K562 (cell line): ENCODE data around the gene ATG7. TPM values are rescaled to one million over a fixed set of nuclear protein-coding genes. Genes with fewer than 3 reads are reported as not detected.

Experiments used
- ATAC-seq: fragments of 200-7000 bp; cut with Tn5 transposase; 3 replicates; pipeline ENCODE4 v1.9.1; 2020; ENCODE audit warnings: moderate library complexity
- BruUV-seq: library from RNA; stranded (reverse); fragments of 400-500 nt; replicated peaks from 2 replicates; lab custom pipeline; 2021; lab: Mats Ljungman, UMichigan
- CTCF ChIA-PET: fragments of 300-600 bp; formaldehyde crosslinking; extraction: SDS; loops from one replicate; lab custom pipeline; 2021; ENCODE audit warnings: low intra/inter-chr PET ratio; lab: Yijun Ruan, JAX
- POLR2A ChIA-PET: fragments of 300-600, 350-650 bp; sonication (Branson Sonifier 250); formaldehyde crosslinking; extraction: SDS; loops from one replicate; lab custom pipeline; 2021; ENCODE audit warnings: antibody characterized with exemption, inconsistent platforms; lab: Yijun Ruan, JAX
- DNase-seq, 4 experiments: peaks; one replicate each; pipeline versions ENCODE4 v3.0.0 to v3.0.0-alpha.2; 2011 to 2018; ENCODE audit warnings: low spot score in 3 of 4, mixed read lengths in 3 of 4; ENCODE audit errors: extremely low read depth in 1 of 4
- FAIRE-seq: peaks from 2 replicates; lab custom pipeline; 2011; peaks lifted over from hg19 to GRCh38; lab: Jason Lieb, UNC
- H2AFZ ChIP-seq: 2 replicates; pipeline ENCODE4 v1.6.0; 2011; ENCODE audit warnings: low read depth, low read length, control low read depth, inconsistent platforms
- H3K27ac ChIP-seq: fragments of 200-600 bp; 3 replicates; pipeline ENCODE4 v1.8.0; 2011; ENCODE audit warnings: low read depth, mild to moderate bottlenecking, control low read depth, inconsistent platforms, low read length, moderate library complexity, mixed read lengths; ENCODE audit errors: extremely low read depth
- H3K27me3 ChIP-seq, 2 experiments: fragments of 300-600 bp in 1 of 2; 2 replicates in 1 of 2; 3 replicates in 1 of 2; pipeline versions ENCODE4 v1.6.0 to v1.8.0; 2011; ENCODE audit warnings: inconsistent platforms in 2 of 2, low read length in 2 of 2, mild to moderate bottlenecking in 1 of 2, mixed read lengths in 1 of 2, moderate library complexity in 1 of 2; ENCODE audit not compliant: control insufficient read depth in 2 of 2, insufficient read depth in 2 of 2
- H3K36me3 ChIP-seq: fragments of 300-600 bp; 3 replicates; pipeline ENCODE4 v1.8.0; 2011; ENCODE audit warnings: mild to moderate bottlenecking, low read length, inconsistent platforms; ENCODE audit not compliant: control insufficient read depth, insufficient read depth
- H3K4me1 ChIP-seq, 2 experiments: fragments of 200-600 bp in 1 of 2; replicated peaks in 1 of 2; 2 replicates in 1 of 2; 3 replicates in 1 of 2; pipeline versions ENCODE4 v1.5.1 to v1.8.0; 2011; ENCODE audit warnings: inconsistent platforms in 2 of 2, low read length in 2 of 2, mild to moderate bottlenecking in 1 of 2, mixed read lengths in 1 of 2, moderate library complexity in 1 of 2; ENCODE audit not compliant: control insufficient read depth in 2 of 2, insufficient read depth in 2 of 2
- H3K4me2 ChIP-seq: 2 replicates; pipeline ENCODE4 v1.6.1; 2011; ENCODE audit warnings: low read length, control low read depth, inconsistent platforms, mixed read lengths; ENCODE audit not compliant: insufficient read depth
- H3K4me3 ChIP-seq: fragments of 200-600 bp; sonication (generic), shearing (Covaris generic); 2 replicates; pipeline ENCODE4 v1.5.1; 2016; ENCODE audit warnings: control low read depth, inconsistent platforms
- H3K79me2 ChIP-seq: fragments of 200-600 bp; 3 replicates; pipeline ENCODE4 v1.8.0; 2011; ENCODE audit warnings: low read length, inconsistent platforms; ENCODE audit not compliant: control insufficient read depth, insufficient read depth
- H3K9ac ChIP-seq, 2 experiments: 2 replicates each; pipeline versions ENCODE4 v1.6.0 to v1.6.1; 2011; ENCODE audit warnings: low read depth in 2 of 2, low read length in 2 of 2, control low read depth in 1 of 2, inconsistent platforms in 1 of 2, mild to moderate bottlenecking in 1 of 2, mixed read lengths in 1 of 2; ENCODE audit not compliant: insufficient read depth in 1 of 2
- H3K9me1 ChIP-seq: one replicate; pipeline ENCODE4 v1.6.0; 2011; ENCODE audit warnings: inconsistent platforms, mild to moderate bottlenecking, low read length, moderate library complexity; ENCODE audit not compliant: control insufficient read depth, insufficient read depth
- H3K9me3 ChIP-seq: replicated peaks from 2 replicates; pipeline ENCODE4 v1.5.1; 2011; ENCODE audit warnings: low read depth, low read length, inconsistent platforms; ENCODE audit not compliant: control insufficient read depth, insufficient read depth
- H4K20me1 ChIP-seq: replicated peaks from 2 replicates; pipeline ENCODE4 v1.6.1; 2011; ENCODE audit warnings: low read length, inconsistent platforms, mixed read lengths; ENCODE audit not compliant: control insufficient read depth, insufficient read depth
- BDP1 ChIP-seq: IDR thresholded peaks from 3 replicates; pipeline ENCODE4 v1.6.1; 2011; ENCODE audit not compliant: insufficient read length, insufficient read depth
- BRF1 ChIP-seq: IDR thresholded peaks from 3 replicates; pipeline ENCODE4 v1.6.1; 2011; ENCODE audit warnings: borderline replicate concordance, mild to moderate bottlenecking; ENCODE audit not compliant: insufficient read length; ENCODE audit errors: extremely low read depth
- HNRNPH1 ChIP-seq: fragments of 200-400 bp; formaldehyde crosslinking; optimal IDR thresholded peaks from 2 replicates; pipeline ENCODE3; 2017; ENCODE audit warnings: low read depth, mild to moderate bottlenecking, low read length, moderate library complexity
- KDM1A ChIP-seq, 2 experiments: fragments of 450-650 bp; IDR thresholded peaks; 2 replicates each; pipeline ENCODE4 v1.6.1; 2016; ENCODE audit warnings: mild to moderate bottlenecking in 2 of 2
- PURB ChIP-seq: sonication (generic); formaldehyde crosslinking; IDR thresholded peaks from 2 replicates; pipeline ENCODE4 v1.9.0; 2021; ENCODE audit warnings: low read depth, mild to moderate bottlenecking, missing genetic modification reagents
- PYGO2 ChIP-seq: fragments of 450-650 bp; IDR thresholded peaks from 2 replicates; pipeline ENCODE4 v1.6.1; 2016; ENCODE audit warnings: mild to moderate bottlenecking, missing genetic modification characterization, moderate library complexity, missing compliant biosample characterization
- TOE1 ChIP-seq, 2 experiments: fragments of 450-650 bp in 1 of 2; sonication (generic) in 1 of 2; formaldehyde crosslinking in 1 of 2; IDR thresholded peaks; 2 replicates each; pipeline versions ENCODE4 v1.7.1 to v1.8.0; 2016 to 2022; ENCODE audit warnings: borderline replicate concordance in 2 of 2, mild to moderate bottlenecking in 2 of 2, antibody characterized with exemption in 1 of 2, inconsistent platforms in 1 of 2, low read depth in 1 of 2, missing genetic modification reagents in 1 of 2, moderate library complexity in 1 of 2
- WGBS: fragments of 100-300 bp; shearing (Covaris generic); methylation state at CpG from one replicate; pipeline ENCODE4 v1.1.6; 2016; ENCODE audit warnings: low coverage, mixed read lengths; ENCODE audit not compliant: insufficient coverage; ENCODE audit errors: missing lambda C conversion rate; 5-methylcytosine and 5-hydroxymethylcytosine counted together
- in situ Hi-C: fragments of 300-500 bp; cut with MboI; formaldehyde crosslinking; loops from 4 replicates; pipeline ENCODE4 v1.15.0; 2018; ENCODE audit warnings: inconsistent platforms, mixed read lengths
- intact Hi-C: fragments of 100-400 bp; cut with micrococcal nuclease; formaldehyde crosslinking; loops from 2 replicates; pipeline ENCODE4 v1.14.2; 2022
- polyA plus RNA-seq, 8 experiments: library from polyadenylated mRNA; depleted of rRNA in 4 of 8; stranded (reverse) in 5 of 8; unstranded in 3 of 8; fragments of >200 nt; fragmentation: Nextera tagmentation in 2 of 8; fragmentation: Illumina TruSeq in 1 of 8; extraction: Ambion mirVana in 2 of 8; extraction: Trizol in 1 of 8; gene quantifications; 2 replicates each; pipeline versions ENCODE4 v1.2.1 to v1.2.3, GENCODE V29; 2011 to 2014; ENCODE audit warnings: inconsistent platforms in 1 of 8, missing spikeins in 1 of 8
- total RNA-seq, 7 experiments: library from RNA; depleted of rRNA in 6 of 7; stranded (reverse); fragments of >200 nt in 6 of 7; fragmentation: Illumina TruSeq in 2 of 7; extraction: Trizol in 2 of 7; gene quantifications; 2 replicates each; pipeline versions ENCODE4 v1.2.1 to v1.2.3, GENCODE V29; 2011 to 2021; ENCODE audit warnings: low replicate concordance in 1 of 7
- TF ChIP-seq, protein P1 (sequence below): fragments of 250-450 bp; sonication (Bioruptor Pico); IDR thresholded peaks from 2 replicates; pipeline ENCODE4 v1.8.0; 2021; ENCODE audit warnings: moderate library complexity, mild to moderate bottlenecking, inconsistent platforms
- TF ChIP-seq, protein P2 (sequence below): fragments of 250-450 bp; sonication (Bioruptor Pico); IDR thresholded peaks from 2 replicates; pipeline ENCODE4 v1.5.0; 2021
- TF ChIP-seq, protein P3 (sequence below): fragments of 450-650 bp; IDR thresholded peaks from 2 replicates; pipeline ENCODE4 v1.7.0; 2016; ENCODE audit warnings: borderline replicate concordance
- TF ChIP-seq, protein P4 (sequence below): fragments of 450-650 bp; formaldehyde crosslinking; IDR thresholded peaks from 2 replicates; pipeline ENCODE4 v1.4.0; 2020; ENCODE audit warnings: mild to moderate bottlenecking
- TF ChIP-seq, protein P5 (sequence below): fragments of 200-800 bp; sonication (Bioruptor generic); IDR thresholded peaks from 2 replicates; pipeline ENCODE4 v1.6.1; 2016; ENCODE audit warnings: missing genetic modification characterization, missing compliant biosample characterization

ATG7 gene
- total and polyA plus RNA-seq, 9 of the 15 experiments (the other 6 are each of a cell fraction or from before 2014, with no cell fraction given), result 18.3 to 45.3 (median 33.6) TPM

DNA sequence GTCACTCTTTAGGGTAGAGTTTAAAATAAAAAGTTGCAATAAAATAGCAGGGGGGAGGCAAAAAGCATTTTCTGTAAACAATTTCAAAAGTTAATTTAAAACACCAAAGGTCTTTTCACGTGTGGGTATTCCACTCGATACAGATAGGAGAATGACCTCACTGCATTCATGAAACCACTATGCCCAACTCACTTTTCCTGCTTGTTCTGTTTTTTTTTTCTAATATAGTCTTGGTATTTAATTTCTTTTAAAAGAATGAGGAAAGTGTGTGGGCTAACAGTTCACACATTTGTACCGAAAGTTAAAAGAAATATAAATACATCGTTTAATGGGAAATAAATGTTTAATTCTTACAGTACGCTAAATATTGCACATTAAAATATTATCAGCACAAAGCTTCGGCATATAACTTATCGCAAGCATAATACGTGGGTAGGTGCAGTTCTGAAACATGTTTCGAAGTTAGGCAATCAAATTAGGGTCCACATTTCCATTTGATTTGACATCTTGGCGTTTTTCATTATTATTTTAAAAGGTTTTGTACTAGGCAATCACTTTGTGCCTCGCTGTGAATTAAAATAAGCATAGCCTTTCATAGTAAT is 330.1 kb downstream of the ATG7 start:
- no peaks in the 10 kb centered on the region for H3K9me1 ChIP-seq
- FAIRE-seq (no peak), DNase-seq (no peak), ATAC-seq (no peak)
- H3K4me3 ChIP-seq, result no peak overlapping the region
- peaks cover 5% of the 10 kb centered on the region; the same call in 2 of the 3 replicates for H3K36me3 ChIP-seq
- peaks cover 13% of the 10 kb centered on the region for H3K79me2 ChIP-seq
- H3K27ac ChIP-seq, result no peak overlapping the region
- no TSS peak for BruUV-seq
- CTCF ChIA-PET, result no interaction called here
- no peaks in the 10 kb centered on the region for H3K9me3 ChIP-seq
- no peak overlapping the region for H3K4me2 ChIP-seq
- H2AFZ ChIP-seq, result no peak overlapping the region
- no peaks in the 10 kb centered on the region for H4K20me1 ChIP-seq
- 46% methylated on average over 11 of the region's 11 CpGs for WGBS
- POLR2A ChIA-PET, result no interaction called here
- H3K9ac ChIP-seq, result no peak overlapping the region
- in situ Hi-C loops (no loop called here), intact Hi-C loops (no loop called here)
- H3K27me3 ChIP-seq, result no peaks in the 10 kb centered on the region
- peaks cover 8 to 13% of the 10 kb centered on the region in 2 experiments; a peak in 4 of 5 replicates for H3K4me1 ChIP-seq
- TF ChIP-seq, protein P1, sequence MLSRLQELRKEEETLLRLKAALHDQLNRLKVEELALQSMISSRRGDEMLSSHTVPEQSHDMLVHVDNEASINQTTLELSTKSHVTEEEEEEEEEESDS, result no peak
- no peak for TF ChIP-seq PURB (CRISPR knock-in tag)
- TF ChIP-seq, protein P2, sequence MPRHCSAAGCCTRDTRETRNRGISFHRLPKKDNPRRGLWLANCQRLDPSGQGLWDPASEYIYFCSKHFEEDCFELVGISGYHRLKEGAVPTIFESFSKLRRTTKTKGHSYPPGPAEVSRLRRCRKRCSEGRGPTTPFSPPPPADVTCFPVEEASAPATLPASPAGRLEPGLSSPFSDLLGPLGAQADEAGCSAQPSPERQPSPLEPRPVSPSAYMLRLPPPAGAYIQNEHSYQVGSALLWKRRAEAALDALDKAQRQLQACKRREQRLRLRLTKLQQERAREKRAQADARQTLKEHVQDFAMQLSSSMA (CRISPR knock-in tag), result no peak
- TF ChIP-seq, protein P3, sequence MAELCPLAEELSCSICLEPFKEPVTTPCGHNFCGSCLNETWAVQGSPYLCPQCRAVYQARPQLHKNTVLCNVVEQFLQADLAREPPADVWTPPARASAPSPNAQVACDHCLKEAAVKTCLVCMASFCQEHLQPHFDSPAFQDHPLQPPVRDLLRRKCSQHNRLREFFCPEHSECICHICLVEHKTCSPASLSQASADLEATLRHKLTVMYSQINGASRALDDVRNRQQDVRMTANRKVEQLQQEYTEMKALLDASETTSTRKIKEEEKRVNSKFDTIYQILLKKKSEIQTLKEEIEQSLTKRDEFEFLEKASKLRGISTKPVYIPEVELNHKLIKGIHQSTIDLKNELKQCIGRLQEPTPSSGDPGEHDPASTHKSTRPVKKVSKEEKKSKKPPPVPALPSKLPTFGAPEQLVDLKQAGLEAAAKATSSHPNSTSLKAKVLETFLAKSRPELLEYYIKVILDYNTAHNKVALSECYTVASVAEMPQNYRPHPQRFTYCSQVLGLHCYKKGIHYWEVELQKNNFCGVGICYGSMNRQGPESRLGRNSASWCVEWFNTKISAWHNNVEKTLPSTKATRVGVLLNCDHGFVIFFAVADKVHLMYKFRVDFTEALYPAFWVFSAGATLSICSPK, result no peak
- TF ChIP-seq BDP1, result no peak
- no peak for TF ChIP-seq HNRNPH1
- no peak for TF ChIP-seq BRF1
- no peak for TF ChIP-seq KDM1A (IDR thresholded peaks at IDR 0.05)
- TF ChIP-seq, protein P4, sequence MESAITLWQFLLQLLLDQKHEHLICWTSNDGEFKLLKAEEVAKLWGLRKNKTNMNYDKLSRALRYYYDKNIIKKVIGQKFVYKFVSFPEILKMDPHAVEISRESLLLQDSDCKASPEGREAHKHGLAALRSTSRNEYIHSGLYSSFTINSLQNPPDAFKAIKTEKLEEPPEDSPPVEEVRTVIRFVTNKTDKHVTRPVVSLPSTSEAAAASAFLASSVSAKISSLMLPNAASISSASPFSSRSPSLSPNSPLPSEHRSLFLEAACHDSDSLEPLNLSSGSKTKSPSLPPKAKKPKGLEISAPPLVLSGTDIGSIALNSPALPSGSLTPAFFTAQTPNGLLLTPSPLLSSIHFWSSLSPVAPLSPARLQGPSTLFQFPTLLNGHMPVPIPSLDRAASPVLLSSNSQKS (CRISPR knock-in tag), result no peak
- TF ChIP-seq PYGO2 (tag), result no peak
- TF ChIP-seq, protein P5, sequence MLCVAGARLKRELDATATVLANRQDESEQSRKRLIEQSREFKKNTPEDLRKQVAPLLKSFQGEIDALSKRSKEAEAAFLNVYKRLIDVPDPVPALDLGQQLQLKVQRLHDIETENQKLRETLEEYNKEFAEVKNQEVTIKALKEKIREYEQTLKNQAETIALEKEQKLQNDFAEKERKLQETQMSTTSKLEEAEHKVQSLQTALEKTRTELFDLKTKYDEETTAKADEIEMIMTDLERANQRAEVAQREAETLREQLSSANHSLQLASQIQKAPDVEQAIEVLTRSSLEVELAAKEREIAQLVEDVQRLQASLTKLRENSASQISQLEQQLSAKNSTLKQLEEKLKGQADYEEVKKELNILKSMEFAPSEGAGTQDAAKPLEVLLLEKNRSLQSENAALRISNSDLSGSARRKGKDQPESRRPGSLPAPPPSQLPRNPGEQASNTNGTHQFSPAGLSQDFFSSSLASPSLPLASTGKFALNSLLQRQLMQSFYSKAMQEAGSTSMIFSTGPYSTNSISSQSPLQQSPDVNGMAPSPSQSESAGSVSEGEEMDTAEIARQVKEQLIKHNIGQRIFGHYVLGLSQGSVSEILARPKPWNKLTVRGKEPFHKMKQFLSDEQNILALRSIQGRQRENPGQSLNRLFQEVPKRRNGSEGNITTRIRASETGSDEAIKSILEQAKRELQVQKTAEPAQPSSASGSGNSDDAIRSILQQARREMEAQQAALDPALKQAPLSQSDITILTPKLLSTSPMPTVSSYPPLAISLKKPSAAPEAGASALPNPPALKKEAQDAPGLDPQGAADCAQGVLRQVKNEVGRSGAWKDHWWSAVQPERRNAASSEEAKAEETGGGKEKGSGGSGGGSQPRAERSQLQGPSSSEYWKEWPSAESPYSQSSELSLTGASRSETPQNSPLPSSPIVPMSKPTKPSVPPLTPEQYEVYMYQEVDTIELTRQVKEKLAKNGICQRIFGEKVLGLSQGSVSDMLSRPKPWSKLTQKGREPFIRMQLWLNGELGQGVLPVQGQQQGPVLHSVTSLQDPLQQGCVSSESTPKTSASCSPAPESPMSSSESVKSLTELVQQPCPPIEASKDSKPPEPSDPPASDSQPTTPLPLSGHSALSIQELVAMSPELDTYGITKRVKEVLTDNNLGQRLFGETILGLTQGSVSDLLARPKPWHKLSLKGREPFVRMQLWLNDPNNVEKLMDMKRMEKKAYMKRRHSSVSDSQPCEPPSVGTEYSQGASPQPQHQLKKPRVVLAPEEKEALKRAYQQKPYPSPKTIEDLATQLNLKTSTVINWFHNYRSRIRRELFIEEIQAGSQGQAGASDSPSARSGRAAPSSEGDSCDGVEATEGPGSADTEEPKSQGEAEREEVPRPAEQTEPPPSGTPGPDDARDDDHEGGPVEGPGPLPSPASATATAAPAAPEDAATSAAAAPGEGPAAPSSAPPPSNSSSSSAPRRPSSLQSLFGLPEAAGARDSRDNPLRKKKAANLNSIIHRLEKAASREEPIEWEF (CRISPR knock-in tag), result no peak
- TF ChIP-seq TOE1 (IDR thresholded peaks at IDR 0.05; ENCODE audit: borderline replicate concordance), result no peak
- no peak for TF ChIP-seq TOE1 (CRISPR knock-in tag; IDR thresholded peaks at IDR 0.05; ENCODE audit: borderline replicate concordance, low read depth)
